ENCODE results near the gene SPSB4. TPM values are rescaled to one million over a fixed set of nuclear protein-coding genes. Genes with fewer than 3 reads are reported as not detected.

SPSB4 gene
- total and polyA plus RNA-seq, 9 of the 15 experiments (the other 6 are each of a cell fraction or from before 2014, with no cell fraction given): not detected

GRCh38 chr3:141129541-141130011 lies 78.4 kb downstream of the SPSB4 start (continued):
- no peak for TF ChIP-seq SETDB1 (IDR thresholded peaks at IDR 0.05; ENCODE audit: low read length)
- TF ChIP-seq ASH1L (IDR thresholded peaks at IDR 0.05; ENCODE audit: borderline replicate concordance, low read depth, partially characterized antibody): no peak
- no peak for TF ChIP-seq ZNF740 (CRISPR knock-in tag; IDR thresholded peaks at IDR 0.05)
- TF ChIP-seq ZNF740 (tag; IDR thresholded peaks at IDR 0.05): no peak
- no peak for TF ChIP-seq C11orf30 (IDR thresholded peaks at IDR 0.05; ENCODE audit: low read depth)
- TF ChIP-seq HMG20A (CRISPR knock-in tag; conservative IDR thresholded peaks at IDR 0.05): no peak
- no peak for TF ChIP-seq E2F8 (IDR thresholded peaks at IDR 0.05; ENCODE audit: low read depth, partially characterized antibody)
- TF ChIP-seq KAT8 (IDR thresholded peaks at IDR 0.05; ENCODE audit: low read depth): no peak
- no peak for TF ChIP-seq KLF16 (IDR thresholded peaks at IDR 0.05)
- TF ChIP-seq ZBTB33 (CRISPR knock-in tag; IDR thresholded peaks at IDR 0.05): no peak
- no peak for TF ChIP-seq HCFC1 (IDR thresholded peaks at IDR 0.05; ENCODE audit: low read depth, low read length)
